Activated CD4-positive, alpha-beta memory T cell treated with anti-CD3 and anti-CD28 coated beads for 36 hours (primary cell): Measurements from ENCODE around the gene HES6. TPM values are rescaled to one million over a fixed set of nuclear protein-coding genes. Genes with fewer than 3 reads are reported as not detected.

Source experiments
- CTCF ChIA-PET: fragments of 350-600 bp; sonication (Branson Sonifier 250); formaldehyde crosslinking; loops from one replicate; lab custom pipeline; 2021; ENCODE audit warnings: antibody characterized with exemption, inconsistent platforms; lab: Charles Lee
- POLR2A ChIA-PET: fragments of 350-600 bp; sonication (Branson Sonifier 250); formaldehyde crosslinking; loops from one replicate; lab custom pipeline; 2021; ENCODE audit warnings: antibody characterized with exemption; lab: Charles Lee
- DNase-seq: peaks from one replicate; pipeline ENCODE4 v3.0.0-alpha.2; 2020
- H3K27ac Mint-ChIP-seq: one replicate; pipeline ENCODE4 v1.8.0; 2021; ENCODE audit warnings: mixed read lengths
- H3K27me3 Mint-ChIP-seq: one replicate; pipeline ENCODE4 v1.8.0; 2021; ENCODE audit warnings: mixed read lengths
- H3K36me3 Mint-ChIP-seq: one replicate; pipeline ENCODE4 v1.8.0; 2021; ENCODE audit warnings: mixed read lengths
- H3K4me1 Mint-ChIP-seq: one replicate; pipeline ENCODE4 v1.8.0; 2021; ENCODE audit warnings: low read depth, mixed read lengths
- H3K4me3 Mint-ChIP-seq: one replicate; pipeline ENCODE4 v1.8.0; 2021; ENCODE audit warnings: mild to moderate bottlenecking, mixed read lengths
- H3K9me3 Mint-ChIP-seq: one replicate; pipeline ENCODE4 v1.8.0; 2021; ENCODE audit warnings: mixed read lengths
- intact Hi-C: fragments of 100-400 bp; cut with micrococcal nuclease; formaldehyde crosslinking; loops from one replicate; pipeline ENCODE4 v1.15.1; 2023
- total RNA-seq, 2 experiments: library from RNA; stranded (reverse); gene quantifications; one replicate each; pipeline ENCODE4 v1.2.3, GENCODE V29; 2021

The HES6 gene
- total RNA-seq, 2 experiments from 2014 or later = 3.1 to 3.3 TPM

GRCh38 chr2:238270606-238271005, 30.8 kb upstream of the HES6 start:
- intact Hi-C loops = no loop called here
- POLR2A ChIA-PET = no interaction called here
- no peaks in the 10 kb centered on the region for H3K27me3 Mint-ChIP-seq

GRCh38 chr2:238269741-238270140, 29.9 kb upstream of the HES6 start:
- POLR2A ChIA-PET = no interaction called here
- H3K4me3 Mint-ChIP-seq = no peak overlapping the region
- CTCF ChIA-PET = no interaction called here
- intact Hi-C loops = no loop called here
- no peak overlapping the region for H3K27ac Mint-ChIP-seq
- DNase-seq = no peak
- no peaks in the 10 kb centered on the region for H3K4me1 Mint-ChIP-seq
- peaks cover 20% of the 10 kb centered on the region for H3K36me3 Mint-ChIP-seq
- H3K27me3 Mint-ChIP-seq = no peaks in the 10 kb centered on the region
- no peaks in the 10 kb centered on the region for H3K9me3 Mint-ChIP-seq

More at GRCh38 chr2:238270606-238271005, 30.8 kb upstream of the HES6 start:
- Mint-ChIP-seq H3K4me1 (no peaks in the 10 kb centered on the region), H3K36me3 (peaks cover 23% of the 10 kb centered on the region), H3K27ac (no peak overlapping the region), H3K9me3 (no peaks in the 10 kb centered on the region), H3K4me3 (no peak overlapping the region)
- CTCF ChIA-PET = no interaction called here
- DNase-seq = no peak

- Mint-ChIP-seq H3K27me3 (no peaks in the 10 kb centered on the region), H3K9me3 (no peaks in the 10 kb centered on the region), H3K36me3 (peaks cover 16% of the 10 kb centered on the region), H3K27ac (no peak overlapping the region), H3K4me3 (no peak overlapping the region), H3K4me1 (peaks cover 4% of the 10 kb centered on the region)
- intact Hi-C loops = no loop called here
- DNase-seq = no peak
- CTCF ChIA-PET = no interaction called here
- POLR2A ChIA-PET = no interaction called here
These were observed 28.2 kb upstream of the HES6 start for GRCh38 chr2:238267884-238268680.

- POLR2A ChIA-PET = no interaction called here
- CTCF ChIA-PET = no interaction called here
- no peak overlapping the region for H3K27ac Mint-ChIP-seq
- intact Hi-C loops = no loop called here
- no peaks in the 10 kb centered on the region for H3K27me3 Mint-ChIP-seq
- H3K9me3 Mint-ChIP-seq = no peaks in the 10 kb centered on the region
- H3K4me1 Mint-ChIP-seq = peaks cover 4% of the 10 kb centered on the region
- DNase-seq = no peak
- H3K36me3 Mint-ChIP-seq = peaks cover 13% of the 10 kb centered on the region
- no peak overlapping the region for H3K4me3 Mint-ChIP-seq
These were observed 27.5 kb upstream of the HES6 start for GRCh38 chr2:238267341-238267710.

GRCh38 chr2:238265605-238266004, 25.8 kb upstream of the HES6 start:
- Mint-ChIP-seq H3K27ac (no peak overlapping the region), H3K4me3 (no peak overlapping the region), H3K9me3 (no peaks in the 10 kb centered on the region), H3K36me3 (peaks cover 12% of the 10 kb centered on the region), H3K4me1 (peaks cover 4% of the 10 kb centered on the region), H3K27me3 (no peaks in the 10 kb centered on the region)
- CTCF ChIA-PET = interaction anchor here (0.6 to 3.6 kb wide), 4 partner anchors 11 to 297 kb away, joined by 3 to 21 read pairs (median 4); no protein-coding TSS in a partner anchor
- intact Hi-C loops = no loop called here
- POLR2A ChIA-PET = no interaction called here
- DNase-seq = no peak

- Mint-ChIP-seq H3K4me3 (no peak overlapping the region), H3K36me3 (peaks cover 12% of the 10 kb centered on the region), H3K27me3 (no peaks in the 10 kb centered on the region), H3K4me1 (peaks cover 8% of the 10 kb centered on the region), H3K9me3 (no peaks in the 10 kb centered on the region), H3K27ac (no peak overlapping the region)
- no peak for DNase-seq
- ChIA-PET POLR2A (no interaction called here), CTCF (interaction anchor here (0.8 to 3.6 kb wide), 14 partner anchors 10 to 751 kb away, joined by 3 to 21 read pairs (median 4); no protein-coding TSS in a partner anchor)
- intact Hi-C loops = no loop called here
These were observed 24.2 kb upstream of the HES6 start for GRCh38 chr2:238264072-238264460.

- DNase-seq = peak; percentile 86
- Mint-ChIP-seq H3K9me3 (no peaks in the 10 kb centered on the region), H3K27me3 (no peaks in the 10 kb centered on the region), H3K4me1 (peaks cover 8% of the 10 kb centered on the region), H3K4me3 (no peak overlapping the region), H3K36me3 (peaks cover 12% of the 10 kb centered on the region), H3K27ac (no peak overlapping the region)
- ChIA-PET POLR2A (no interaction called here), CTCF (interaction anchor here (0.6 to 3.6 kb wide), 30 partner anchors 9 to 751 kb away, joined by 3 to 21 read pairs (median 4); no protein-coding TSS in a partner anchor)
- intact Hi-C loops = loop anchor here (1.0 to 2.0 kb wide), 4 partner anchors 105 to 683 kb away; partner anchors contain the start of gene ERFE
These were observed 23.6 kb upstream of the HES6 start for GRCh38 chr2:238263204-238264071.

GRCh38 chr2:238262496-238263122, 22.8 kb upstream of the HES6 start:
- ChIA-PET CTCF (interaction anchor here (0.6 to 3.6 kb wide), 28 partner anchors 8 to 750 kb away, joined by 3 to 21 read pairs (median 4); no protein-coding TSS in a partner anchor), POLR2A (no interaction called here)
- Mint-ChIP-seq H3K4me3 (no peak overlapping the region), H3K9me3 (no peaks in the 10 kb centered on the region), H3K4me1 (peaks cover 8% of the 10 kb centered on the region), H3K27ac (no peak overlapping the region), H3K27me3 (no peaks in the 10 kb centered on the region), H3K36me3 (peaks cover 12% of the 10 kb centered on the region)
- no peak for DNase-seq
- intact Hi-C loops = loop anchor here (1.0 to 2.0 kb wide), 4 partner anchors 104 to 682 kb away; partner anchors contain the start of gene ERFE

- Mint-ChIP-seq H3K4me1 (peaks cover 8% of the 10 kb centered on the region), H3K27ac (no peak overlapping the region), H3K27me3 (no peaks in the 10 kb centered on the region), H3K4me3 (no peak overlapping the region), H3K9me3 (no peaks in the 10 kb centered on the region), H3K36me3 (peaks cover 7% of the 10 kb centered on the region)
- intact Hi-C loops = loop anchor here (2.0 kb wide), 2 partner anchors 103 to 681 kb away; partner anchors contain the start of gene ERFE
- DNase-seq = no peak
- ChIA-PET POLR2A (no interaction called here), CTCF (interaction anchor here (1.6 to 3.6 kb wide), 4 partner anchors 7 to 588 kb away, joined by 3 to 21 read pairs (median 10); no protein-coding TSS in a partner anchor)
These were observed 22.0 kb upstream of the HES6 start for GRCh38 chr2:238261718-238262375.

- no peaks in the 10 kb centered on the region for H3K9me3 Mint-ChIP-seq
- peaks cover 7% of the 10 kb centered on the region for H3K36me3 Mint-ChIP-seq
- no peak overlapping the region for H3K27ac Mint-ChIP-seq
- intact Hi-C loops = no loop called here
- H3K27me3 Mint-ChIP-seq = no peaks in the 10 kb centered on the region
- no peak overlapping the region for H3K4me3 Mint-ChIP-seq
- no peak for DNase-seq
- ChIA-PET POLR2A (no interaction called here), CTCF (interaction anchor here (0.9 kb wide), 1 partner anchor 59 kb away, joined by 10 read pairs; the partner anchor contains the start of gene TRAF3IP1)
- peaks cover 8% of the 10 kb centered on the region for H3K4me1 Mint-ChIP-seq
These were observed 21.0 kb upstream of the HES6 start for GRCh38 chr2:238260883-238261282.
